CD14-positive monocyte (primary cell): ENCODE measurements around the gene AFF2. TPM values are rescaled to one million over a fixed set of nuclear protein-coding genes. Genes with fewer than 3 reads are reported as not detected.

Experiments
- DNase-seq, 3 donors: peaks; one replicate each; pipeline ENCODE4 v3.0.0-alpha.2; 2011 to 2022
- H2AFZ ChIP-seq: 2 replicates; pipeline ENCODE4 v1.6.0; 2012; ENCODE audit warnings: mild to moderate bottlenecking, low read depth, low read length, inconsistent platforms; ENCODE audit not compliant: insufficient read depth, poor library complexity, severe bottlenecking
- H3K27ac ChIP-seq, 2 donors: 1 replicate in 1 of 2; 2 replicates in 1 of 2; pipeline ENCODE4 v1.5.1; 2012 to 2013; ENCODE audit warnings: low read length in 2 of 2, control low read depth in 1 of 2, inconsistent platforms in 1 of 2, low read depth in 1 of 2, mild to moderate bottlenecking in 1 of 2
- H3K27me3 ChIP-seq, 2 donors: one replicate each; pipeline versions ENCODE4 v1.6.0 to v1.6.1; 2011 to 2013; ENCODE audit warnings: low read length in 2 of 2; ENCODE audit not compliant: control insufficient read depth in 2 of 2, insufficient read depth in 2 of 2
- H3K36me3 ChIP-seq, 2 donors: replicated peaks in 1 of 2; 1 replicate in 1 of 2; 2 replicates in 1 of 2; pipeline versions ENCODE4 v1.5.1 to v1.6.1; 2012 to 2013; ENCODE audit warnings: low read length in 2 of 2, control low read depth in 1 of 2, inconsistent platforms in 1 of 2, mild to moderate bottlenecking in 1 of 2; ENCODE audit not compliant: insufficient read depth in 2 of 2, control insufficient read depth in 1 of 2
- H3K4me1 ChIP-seq, 2 donors: 1 replicate in 1 of 2; 2 replicates in 1 of 2; pipeline versions ENCODE4 v1.5.1 to v1.6.1; 2012 to 2013; ENCODE audit warnings: low read length in 2 of 2, control low read depth in 1 of 2, inconsistent platforms in 1 of 2, mild to moderate bottlenecking in 1 of 2, moderate library complexity in 1 of 2; ENCODE audit not compliant: insufficient read depth in 2 of 2, control insufficient read depth in 1 of 2
- H3K4me2 ChIP-seq: replicated peaks from 2 replicates; pipeline ENCODE3; 2012; ENCODE audit warnings: low read length, moderate library complexity, mild to moderate bottlenecking; ENCODE audit not compliant: poor library complexity, severe bottlenecking; ENCODE audit errors: extremely low read depth
- H3K4me3 ChIP-seq, 3 experiments: fragments of 200-600 bp in 1 of 3; sonication (generic) in 1 of 3; replicated peaks in 1 of 3; 1 replicate in 2 of 3; 2 replicates in 1 of 3; pipeline ENCODE4 v1.5.1; 2011 to 2013; ENCODE audit warnings: low read length in 3 of 3, mild to moderate bottlenecking in 3 of 3, control low read depth in 2 of 3, low read depth in 2 of 3, inconsistent platforms in 1 of 3, moderate library complexity in 1 of 3
- H3K79me2 ChIP-seq: 2 replicates; pipeline ENCODE4 v1.6.0; 2012; ENCODE audit warnings: mild to moderate bottlenecking, control low read depth, inconsistent platforms, low read length, moderate library complexity; ENCODE audit not compliant: insufficient read depth
- H3K9ac ChIP-seq: 2 replicates; pipeline ENCODE4 v1.6.0; 2017; ENCODE audit warnings: low read length, mild to moderate bottlenecking; ENCODE audit not compliant: insufficient read depth, poor library complexity, severe bottlenecking
- H3K9me3 ChIP-seq, 2 donors: replicated peaks in 1 of 2; 1 replicate in 1 of 2; 2 replicates in 1 of 2; pipeline versions ENCODE4 v1.5.1 to v1.6.1; 2012 to 2013; ENCODE audit warnings: low read length in 2 of 2, control low read depth in 1 of 2; ENCODE audit not compliant: control insufficient read depth in 1 of 2, insufficient read depth in 1 of 2
- H4K20me1 ChIP-seq: 2 replicates; pipeline ENCODE4 v1.6.0; 2012; ENCODE audit warnings: mild to moderate bottlenecking, low read length, control low read depth, moderate library complexity; ENCODE audit not compliant: insufficient read depth
- H3K27ac Mint-ChIP-seq, 7 donors: one replicate each; pipeline ENCODE4 v1.8.0; 2020; ENCODE audit warnings: mild to moderate bottlenecking in 7 of 7, mixed read lengths in 7 of 7, moderate library complexity in 6 of 7, inconsistent platforms in 2 of 7
- H3K27me3 Mint-ChIP-seq, 3 donors: one replicate each; pipeline ENCODE4 v1.8.0; 2021 to 2022; ENCODE audit warnings: low read depth in 3 of 3, mild to moderate bottlenecking in 3 of 3, mixed read lengths in 3 of 3, moderate library complexity in 3 of 3, inconsistent platforms in 1 of 3
- H3K36me3 Mint-ChIP-seq, 2 donors: one replicate each; pipeline ENCODE4 v1.8.0; 2020; ENCODE audit warnings: mixed read lengths in 2 of 2, inconsistent platforms in 1 of 2, mild to moderate bottlenecking in 1 of 2
- H3K4me1 Mint-ChIP-seq: one replicate; pipeline ENCODE4 v1.8.0; 2020; ENCODE audit warnings: mild to moderate bottlenecking, mixed read lengths
- H3K4me3 Mint-ChIP-seq, 2 donors: one replicate each; pipeline ENCODE4 v1.8.0; 2020; ENCODE audit warnings: mild to moderate bottlenecking in 2 of 2, mixed read lengths in 2 of 2, moderate library complexity in 1 of 2
- H3K9me3 Mint-ChIP-seq, 7 donors: one replicate each; pipeline ENCODE4 v1.8.0; 2020 to 2022; ENCODE audit warnings: mixed read lengths in 7 of 7, mild to moderate bottlenecking in 6 of 7, moderate library complexity in 6 of 7, inconsistent platforms in 2 of 7
- WGBS: methylation state at CpG from one replicate; pipeline ENCODE4 v1.1.5; 2013; ENCODE audit warnings: missing lambda C conversion rate; ENCODE audit not compliant: insufficient coverage; 5-methylcytosine and 5-hydroxymethylcytosine counted together
- intact Hi-C, 2 donors: fragments of 100-400 bp; cut with micrococcal nuclease; formaldehyde crosslinking; loops; one replicate each; pipeline versions ENCODE4 v1.15.0 to v1.15.1; 2023
- polyA plus RNA-seq, 3 donors: library from polyadenylated mRNA; depleted of rRNA in 1 of 3; unstranded in 2 of 3; stranded (reverse) in 1 of 3; fragments of 300-500 nt in 2 of 3; fragments of >200 nt in 1 of 3; fragmentation: Illumina TruSeq in 2 of 3; gene quantifications; 1 replicate in 2 of 3; 2 replicates in 1 of 3; pipeline ENCODE4 v1.2.3, GENCODE V29; 2012 to 2021
- TF ChIP-seq, protein P1 (sequence below): fragments of 200-600 bp; IDR thresholded peaks from one replicate; pipeline ENCODE4 v1.8.0; 2022; ENCODE audit warnings: antibody characterized with exemption, mild to moderate bottlenecking

AFF2 gene
- polyA plus RNA-seq, 3 donors = 0.07 to 1.1 (median 0.70) TPM

DNA sequence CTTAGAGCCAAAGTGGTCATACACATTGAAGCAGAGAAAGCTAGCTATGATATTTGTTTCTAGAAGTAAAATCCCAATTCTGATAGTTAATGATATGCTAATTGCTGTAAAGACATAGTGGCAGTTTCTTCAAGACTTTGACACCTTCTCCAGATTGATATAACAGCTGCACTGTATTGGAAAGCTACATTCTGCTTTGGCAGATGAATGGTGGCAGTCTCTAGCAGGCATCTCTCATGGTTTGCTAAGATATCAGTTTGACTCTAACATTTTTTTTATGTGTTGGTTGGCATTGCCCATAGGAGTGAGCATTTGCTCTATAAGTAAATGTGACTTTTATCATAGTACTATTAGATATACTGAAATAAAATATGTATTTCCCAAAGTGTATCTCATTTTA, 128.2 kb downstream of the AFF2 start:
- Histone ChIP-seq H4K20me1 (no peaks in the 10 kb centered on the region), H3K27me3 (no peaks in the 10 kb centered on the region), H3K9ac (no peak overlapping the region), H3K4me3 (no peak overlapping the region), H3K36me3 (no peaks in the 10 kb centered on the region), H3K4me2 (no peak overlapping the region), H3K9me3 (no peaks in the 10 kb centered on the region), H2AFZ (no peak overlapping the region), H3K27ac (no peak overlapping the region), H3K79me2 (no peaks in the 10 kb centered on the region), H3K4me1 (no peaks in the 10 kb centered on the region)
- Mint-ChIP-seq H3K9me3 (peaks cover 0 to 1% (median 0%) of the 10 kb centered on the region in 7 donors), H3K27me3 (peaks cover 0 to 2% (median 0%) of the 10 kb centered on the region in 3 donors), H3K36me3 (no peaks in the 10 kb centered on the region), H3K4me1 (no peaks in the 10 kb centered on the region), H3K4me3 (no peak overlapping the region), H3K27ac (no peak overlapping the region)
- no peak for DNase-seq
- TF ChIP-seq, protein P1, sequence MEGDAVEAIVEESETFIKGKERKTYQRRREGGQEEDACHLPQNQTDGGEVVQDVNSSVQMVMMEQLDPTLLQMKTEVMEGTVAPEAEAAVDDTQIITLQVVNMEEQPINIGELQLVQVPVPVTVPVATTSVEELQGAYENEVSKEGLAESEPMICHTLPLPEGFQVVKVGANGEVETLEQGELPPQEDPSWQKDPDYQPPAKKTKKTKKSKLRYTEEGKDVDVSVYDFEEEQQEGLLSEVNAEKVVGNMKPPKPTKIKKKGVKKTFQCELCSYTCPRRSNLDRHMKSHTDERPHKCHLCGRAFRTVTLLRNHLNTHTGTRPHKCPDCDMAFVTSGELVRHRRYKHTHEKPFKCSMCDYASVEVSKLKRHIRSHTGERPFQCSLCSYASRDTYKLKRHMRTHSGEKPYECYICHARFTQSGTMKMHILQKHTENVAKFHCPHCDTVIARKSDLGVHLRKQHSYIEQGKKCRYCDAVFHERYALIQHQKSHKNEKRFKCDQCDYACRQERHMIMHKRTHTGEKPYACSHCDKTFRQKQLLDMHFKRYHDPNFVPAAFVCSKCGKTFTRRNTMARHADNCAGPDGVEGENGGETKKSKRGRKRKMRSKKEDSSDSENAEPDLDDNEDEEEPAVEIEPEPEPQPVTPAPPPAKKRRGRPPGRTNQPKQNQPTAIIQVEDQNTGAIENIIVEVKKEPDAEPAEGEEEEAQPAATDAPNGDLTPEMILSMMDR = no peak
- intact Hi-C loops = no loop called here

DNA sequence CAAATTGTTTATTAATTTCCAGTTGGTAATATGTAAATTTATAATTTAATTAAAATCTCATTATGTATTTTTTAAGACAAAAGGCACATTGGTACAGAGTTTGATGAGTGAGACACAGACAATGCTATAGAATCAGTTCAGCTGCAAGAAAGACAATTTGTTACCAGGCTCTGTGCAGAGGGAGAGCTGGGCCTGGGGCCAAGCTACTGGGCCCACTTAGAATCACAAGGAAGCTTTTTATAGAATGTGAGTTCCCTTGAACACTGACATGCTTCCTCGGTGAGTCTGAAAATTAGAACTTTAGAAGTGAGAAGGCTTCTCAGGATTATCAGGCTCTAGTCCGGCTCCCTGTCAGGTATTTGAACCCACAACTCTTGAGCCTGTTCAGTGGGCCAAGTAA, 129.0 kb downstream of the AFF2 start:
- H3K4me1 Mint-ChIP-seq = no peaks in the 10 kb centered on the region
- H3K27me3 ChIP-seq = no peaks in the 10 kb centered on the region

More for the DNA sequence above, 129.0 kb downstream of the AFF2 start:
- H3K36me3 Mint-ChIP-seq = no peaks in the 10 kb centered on the region
- Histone ChIP-seq H2AFZ (no peak overlapping the region), H3K9me3 (no peaks in the 10 kb centered on the region), H3K4me1 (no peaks in the 10 kb centered on the region), H3K36me3 (no peaks in the 10 kb centered on the region), H3K4me2 (no peak overlapping the region), H3K4me3 (no peak overlapping the region), H3K79me2 (no peaks in the 10 kb centered on the region), H3K27ac (no peak overlapping the region), H4K20me1 (no peaks in the 10 kb centered on the region), H3K9ac (no peak overlapping the region)
- peaks cover 0 to 1% (median 0%) of the 10 kb centered on the region in 7 donors for H3K9me3 Mint-ChIP-seq
- no peak overlapping the region for H3K27ac Mint-ChIP-seq
- TF ChIP-seq, protein P1 = no peak
- WGBS = 60% methylated on average over 1 of the region's 2 CpGs
- DNase-seq = no peak
- H3K4me3 Mint-ChIP-seq = no peak overlapping the region
- intact Hi-C loops = no loop called here
- peaks cover 0 to 2% (median 0%) of the 10 kb centered on the region in 3 donors for H3K27me3 Mint-ChIP-seq
